H1 (cell line): ENCODE measurements around the gene ARL2. TPM values are rescaled to one million over a fixed set of nuclear protein-coding genes. Genes with fewer than 3 reads are reported as not detected.

Experiments
- CTCF ChIA-PET: fragments of 300-600 bp; sonication (Branson Sonifier 250); formaldehyde crosslinking; loops from one replicate; lab custom pipeline; 2021; ENCODE audit not compliant: partially characterized antibody; lab: Charles Lee
- POLR2A ChIA-PET: fragments of 300-600 bp; sonication (Branson Sonifier 250); formaldehyde crosslinking; loops from one replicate; lab custom pipeline; 2021; ENCODE audit warnings: inconsistent platforms; ENCODE audit not compliant: partially characterized antibody; lab: Charles Lee
- DNase-seq, 2 experiments: peaks; one replicate each; pipeline versions ENCODE4 v3.0.0 to v3.0.0-alpha.2; 2010 to 2022; ENCODE audit warnings: low spot score in 2 of 2, low read depth in 1 of 2, mixed read lengths in 1 of 2
- FAIRE-seq: peaks from 2 replicates; lab custom pipeline; 2011; peaks lifted over from hg19 to GRCh38; lab: Jason Lieb, UNC
- H2AFZ ChIP-seq: 2 replicates; pipeline ENCODE4 v1.8.1; 2012; ENCODE audit warnings: low read length, inconsistent platforms
- H2AK5ac ChIP-seq: 2 replicates; pipeline ENCODE4 v1.6.1; 2013; ENCODE audit warnings: low read depth, low read length
- H2BK120ac ChIP-seq: replicated peaks from 2 replicates; pipeline ENCODE3; 2013; ENCODE audit warnings: low read depth, low read length, inconsistent platforms
- H2BK12ac ChIP-seq: 2 replicates; pipeline ENCODE4 v1.6.1; 2013; ENCODE audit warnings: low read depth, low read length
- H2BK15ac ChIP-seq: 2 replicates; pipeline ENCODE4 v1.6.1; 2013; ENCODE audit warnings: low read length
- H2BK20ac ChIP-seq: 2 replicates; pipeline ENCODE4 v1.6.1; 2013; ENCODE audit warnings: low read length
- H2BK5ac ChIP-seq: 2 replicates; pipeline ENCODE4 v1.6.1; 2013; ENCODE audit warnings: low read depth, low read length
- H3K14ac ChIP-seq: 2 replicates; pipeline ENCODE4 v1.6.1; 2013; ENCODE audit warnings: inconsistent platforms; ENCODE audit not compliant: insufficient read length
- H3K18ac ChIP-seq: 2 replicates; pipeline ENCODE4 v1.6.1; 2013; ENCODE audit warnings: low read length; ENCODE audit errors: extremely low read depth
- H3K23ac ChIP-seq: 2 replicates; pipeline ENCODE4 v1.6.1; 2013; ENCODE audit warnings: inconsistent platforms; ENCODE audit not compliant: insufficient read length
- H3K23me2 ChIP-seq: 2 replicates; pipeline ENCODE4 v1.6.1; 2013; ENCODE audit warnings: low read depth, low read length
- H3K27ac ChIP-seq: 2 replicates; pipeline ENCODE4 v1.6.1; 2011; ENCODE audit warnings: low read depth, low read length, inconsistent platforms
- H3K27me3 ChIP-seq, 4 experiments: replicated peaks in 1 of 4; 1 replicate in 1 of 4; 2 replicates in 3 of 4; pipeline versions ENCODE4 v1.6.1 to v1.8.1; 2011 to 2013; ENCODE audit warnings: low read length in 3 of 4, mild to moderate bottlenecking in 3 of 4, inconsistent platforms in 2 of 4, mixed read lengths in 2 of 4, moderate library complexity in 1 of 4; ENCODE audit not compliant: control insufficient read depth in 3 of 4, insufficient read depth in 3 of 4; ENCODE audit errors: extremely low read depth in 1 of 4
- H3K36me3 ChIP-seq, 4 experiments: 2 replicates each; pipeline versions ENCODE4 v1.6.1 to v1.8.1; 2011 to 2013; ENCODE audit warnings: mild to moderate bottlenecking in 4 of 4, low read length in 3 of 4, moderate library complexity in 2 of 4, control low read depth in 1 of 4, inconsistent platforms in 1 of 4; ENCODE audit not compliant: insufficient read depth in 4 of 4, control insufficient read depth in 2 of 4
- H3K4ac ChIP-seq: replicated peaks from 2 replicates; pipeline ENCODE3; 2013; ENCODE audit warnings: low read length, low read depth, mixed read lengths, inconsistent platforms; ENCODE audit not compliant: insufficient read length
- H3K4me1 ChIP-seq, 4 experiments: replicated peaks in 1 of 4; 1 replicate in 1 of 4; 2 replicates in 3 of 4; pipeline versions ENCODE4 v1.6.1 to v1.8.1; 2011 to 2013; ENCODE audit warnings: low read length in 3 of 4, inconsistent platforms in 2 of 4, mixed read lengths in 1 of 4; ENCODE audit not compliant: insufficient read depth in 4 of 4, control insufficient read depth in 3 of 4
- H3K4me2 ChIP-seq, 2 experiments: 2 replicates each; pipeline versions ENCODE4 v1.6.1 to v1.8.1; 2011 to 2013; ENCODE audit warnings: low read depth in 2 of 2, low read length in 2 of 2, control low read depth in 1 of 2, inconsistent platforms in 1 of 2, mild to moderate bottlenecking in 1 of 2; ENCODE audit not compliant: insufficient read depth in 1 of 2
- H3K4me3 ChIP-seq, 4 experiments: fragments of 200-600, 300-600 bp in 1 of 4; sonication (generic), shearing (Covaris generic), sonication (Bioruptor Twin) in 1 of 4; 2 replicates each; pipeline versions ENCODE4 v1.5.1 to v1.8.1; 2011 to 2016; ENCODE audit warnings: low read length in 4 of 4, low read depth in 3 of 4, control low read depth in 2 of 4, inconsistent platforms in 2 of 4, mild to moderate bottlenecking in 2 of 4, mixed read lengths in 1 of 4, moderate library complexity in 1 of 4; ENCODE audit not compliant: insufficient read depth in 2 of 4; ENCODE audit errors: extremely low read depth in 1 of 4
- H3K56ac ChIP-seq: replicated peaks from 2 replicates; pipeline ENCODE3; 2013; ENCODE audit warnings: low read depth, mild to moderate bottlenecking, mixed read lengths, low read length, inconsistent platforms; ENCODE audit not compliant: insufficient read length
- H3K79me1 ChIP-seq: 2 replicates; pipeline ENCODE4 v1.6.1; 2013; ENCODE audit warnings: low read depth, low read length, control low read depth
- H3K79me2 ChIP-seq, 2 experiments: 2 replicates each; pipeline versions ENCODE4 v1.6.1 to v1.8.1; 2012 to 2013; ENCODE audit warnings: low read length in 2 of 2, mild to moderate bottlenecking in 2 of 2, inconsistent platforms in 1 of 2; ENCODE audit not compliant: insufficient read depth in 2 of 2, control insufficient read depth in 1 of 2
- H3K9ac ChIP-seq, 4 experiments: replicated peaks in 1 of 4; 1 replicate in 1 of 4; 2 replicates in 3 of 4; pipeline versions ENCODE4 v1.6.1 to v1.8.1; 2011 to 2013; ENCODE audit warnings: low read depth in 3 of 4, low read length in 3 of 4, control low read depth in 2 of 4, mild to moderate bottlenecking in 2 of 4, moderate library complexity in 2 of 4, inconsistent platforms in 1 of 4; ENCODE audit errors: extremely low read depth in 1 of 4
- H3K9me3 ChIP-seq, 2 experiments: 2 replicates each; pipeline versions ENCODE4 v1.6.1 to v1.8.1; 2012 to 2013; ENCODE audit warnings: mild to moderate bottlenecking in 2 of 2, moderate library complexity in 2 of 2, control low read depth in 1 of 2, inconsistent platforms in 1 of 2, low read depth in 1 of 2, low read length in 1 of 2, mixed read lengths in 1 of 2; ENCODE audit not compliant: insufficient read depth in 2 of 2
- H4K20me1 ChIP-seq, 2 experiments: replicated peaks in 1 of 2; 2 replicates each; pipeline versions ENCODE3 to v1.8.1; 2011 to 2013; ENCODE audit warnings: inconsistent platforms in 2 of 2, low read length in 2 of 2, mild to moderate bottlenecking in 1 of 2; ENCODE audit not compliant: insufficient read depth in 2 of 2, control insufficient read depth in 1 of 2
- H4K5ac ChIP-seq: 2 replicates; pipeline ENCODE4 v1.6.1; 2013; ENCODE audit warnings: low read length, low read depth, mixed read lengths, inconsistent platforms; ENCODE audit not compliant: insufficient read length
- H4K8ac ChIP-seq: 2 replicates; pipeline ENCODE4 v1.8.0; 2013; ENCODE audit warnings: mild to moderate bottlenecking, moderate library complexity, low read length, inconsistent platforms; ENCODE audit not compliant: insufficient read depth; ENCODE audit errors: extremely low read depth
- H4K91ac ChIP-seq: replicated peaks from 2 replicates; pipeline ENCODE3; 2013; ENCODE audit warnings: low read length, mixed read lengths, inconsistent platforms; ENCODE audit not compliant: insufficient read length
- KDM1A ChIP-seq: fragments of 200-600, 300-600 bp; sonication (generic); IDR thresholded peaks from 2 replicates; pipeline ENCODE4 v1.7.1; 2016; ENCODE audit warnings: mild to moderate bottlenecking, low read length, borderline replicate concordance
- WGBS, 2 experiments: shearing (Covaris generic) in 1 of 2; methylation state at CpG; one replicate each; pipeline versions ENCODE4 v1.1.6 to v1.1.7; 2013 to 2015; ENCODE audit warnings: low lambda C conversion rate in 2 of 2, mixed read lengths in 2 of 2, inconsistent platforms in 1 of 2, low coverage in 1 of 2, missing lambda C conversion rate in 1 of 2; ENCODE audit not compliant: insufficient replicate concordance in 2 of 2, insufficient coverage in 1 of 2, insufficient read length in 1 of 2; ENCODE audit errors: extremely low coverage in 1 of 2, missing lambda C conversion rate in 1 of 2; 5-methylcytosine and 5-hydroxymethylcytosine counted together
- microRNA-seq, 2 experiments: library from miRNA; unstranded; fragments of <30 nt; microRNA quantifications; one replicate each; pipeline versions ENCODE4 to v1.2.0, GENCODE V29; 2016 to 2020; ENCODE audit warnings: borderline microRNAs expressed in 2 of 2, borderline number of aligned reads in 2 of 2, borderline replicate concordance in 1 of 2
- polyA plus RNA-seq, 7 experiments: library from polyadenylated mRNA; depleted of rRNA in 3 of 7; stranded (reverse) in 5 of 7; unstranded in 2 of 7; fragments of >200 nt in 5 of 7; fragments of 200-250 nt in 2 of 7; gene quantifications; 1 replicate in 5 of 7; 2 replicates in 1 of 7; 4 replicates in 1 of 7; pipeline versions ENCODE4 v1.2.1 to v1.2.3, GENCODE V29; 2011 to 2013; ENCODE audit warnings: missing spikeins in 2 of 7, mixed read lengths in 2 of 7
- small RNA-seq: library from polyadenylated mRNA; stranded (forward); fragments of <200 nt; extraction: miRNeasy Mini kit (QIAGEN cat#:217004); gene quantifications from one replicate; pipeline ENCODE3, GENCODE V24; 2013; ENCODE audit not compliant: insufficient read depth
- total RNA-seq: library from RNA; stranded (reverse); fragmentation: NEBNext Ultra II Directional; extraction: Animal tissue kit (Norgen Biotek cat#: 25700); gene quantifications from 2 replicates; pipeline ENCODE4 v1.2.1, GENCODE V29; 2021

Gene ARL2
- total and polyA plus RNA-seq, 2 of the 8 experiments (the other 6 are each of a cell fraction or from before 2014, with no cell fraction given): 186 to 535 TPM

DNA sequence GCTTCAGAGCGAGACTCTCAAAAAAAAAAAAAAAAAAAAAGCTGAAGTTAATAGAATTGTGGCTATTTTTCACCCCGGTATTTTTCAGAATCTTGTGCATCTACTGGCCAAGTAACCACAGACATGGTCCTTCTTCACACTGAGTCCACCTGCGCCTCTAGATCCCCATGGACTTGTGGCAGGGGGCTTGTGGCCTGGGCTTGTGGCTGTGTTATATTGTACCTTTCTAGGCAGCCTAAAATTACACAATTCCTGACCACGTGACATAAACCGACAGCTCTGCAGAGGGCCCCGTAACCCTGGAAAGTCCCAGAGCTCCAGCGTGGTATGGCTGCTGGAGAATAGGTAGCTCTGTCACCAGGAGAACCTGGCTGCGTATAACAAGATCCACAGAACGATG lies 55.3 kb downstream of the ARL2 start:
- Histone ChIP-seq H3K9me3 (no peaks in the 10 kb centered on the region), H3K23me2 (no peaks in the 10 kb centered on the region), H3K14ac (no peak overlapping the region), H2AFZ (no peak overlapping the region), H3K4ac (no peak overlapping the region), H3K36me3 (no peaks in the 10 kb centered on the region), H4K8ac (no peak overlapping the region), H3K18ac (no peak overlapping the region), H2BK12ac (no peak overlapping the region), H3K9ac (no peak overlapping the region), H3K4me3 (no peak overlapping the region), H4K91ac (no peak overlapping the region), H3K4me1 (peaks cover 5 to 23% (median 17%) of the 10 kb centered on the region in 4 experiments), H3K79me2 (no peaks in the 10 kb centered on the region), H2BK120ac (no peak overlapping the region), H2BK5ac (no peak overlapping the region), H3K27me3 (no peaks in the 10 kb centered on the region), H2BK20ac (no peak overlapping the region), H4K20me1 (no peaks in the 10 kb centered on the region), H3K79me1 (no peaks in the 10 kb centered on the region; the same call in 1 of the 2 replicates), H4K5ac (no peak overlapping the region), H2AK5ac (no peak overlapping the region), H3K4me2 (no peak overlapping the region), H3K23ac (no peak overlapping the region), H2BK15ac (no peak overlapping the region), H3K27ac (no peak overlapping the region), H3K56ac (no peak overlapping the region)
- WGBS, 2 experiments: 81% methylated on average over 9 of the region's 9 CpGs; no CpG with 5 or more reads in 1 of the 2 experiments
- CTCF ChIA-PET: interaction anchor here (1.2 to 1.9 kb wide), 4 partner anchors 10 to 41 kb away, joined by 3 to 4 read pairs (median 3); no protein-coding TSS in a partner anchor
- POLR2A ChIA-PET: interaction anchor here (0.7 to 21.6 kb wide), 8 partner anchors 8 to 55 kb away, joined by 3 to 230 read pairs (median 4); partner anchors contain the start of genes ARL2, SAC3D1, VPS51 and ZNHIT2
- FAIRE-seq (no peak), DNase-seq (no peak)
- no peak for TF ChIP-seq KDM1A

Small RNAs within 50 kb of the gene (microRNA-seq; reads per million reads assigned to microRNA genes)
- 0 to 0.46 reads per million in 2 experiments for gene MIR6879

Small RNAs within 50 kb of the gene (small RNA-seq; reads per million reads assigned to genes)
- gene MIR6879 (not detected), gene SNX15 (not detected)

Other genes with a start within 250 kb of the ARL2 start
- 353 and 365 TPM in 2 replicates for gene SF1, start 235.6 kb upstream of the ARL2 start, total RNA-seq
- gene SF1, start 235.6 kb upstream of the ARL2 start, polyA plus RNA-seq (2011; rRNA removed): 72.7 and 110 TPM in 2 replicates
- 20.7 and 24.0 TPM in 2 replicates for gene MAP4K2, start 210.9 kb upstream of the ARL2 start, total RNA-seq
- gene MAP4K2, start 210.9 kb upstream of the ARL2 start, polyA plus RNA-seq (2011; rRNA removed): 20.1 and 25.3 TPM in 2 replicates
- 56.3 and 56.9 TPM in 2 replicates for gene MEN1, start 203.6 kb upstream of the ARL2 start, total RNA-seq
- gene MEN1, start 203.6 kb upstream of the ARL2 start, polyA plus RNA-seq (2011; rRNA removed): 47.2 and 78.5 TPM in 2 replicates
- gene CDC42BPG, start 169.5 kb upstream of the ARL2 start, total RNA-seq: 10.6 and 12.3 TPM in 2 replicates
- 3.7 and 6.7 TPM in 2 replicates for gene CDC42BPG, start 169.5 kb upstream of the ARL2 start, polyA plus RNA-seq (2011; rRNA removed)
- gene EHD1, start 135.5 kb upstream of the ARL2 start, total RNA-seq: 36.9 and 42.9 TPM in 2 replicates
- 31.5 and 54.0 TPM in 2 replicates for gene EHD1, start 135.5 kb upstream of the ARL2 start, polyA plus RNA-seq (2011; rRNA removed)
- 20.9 and 22.1 TPM in 2 replicates for gene ATG2A, start 97.0 kb upstream of the ARL2 start, total RNA-seq
- 12.1 and 19.8 TPM in 2 replicates for gene ATG2A, start 97.0 kb upstream of the ARL2 start, polyA plus RNA-seq (2011; rRNA removed)
- gene PPP2R5B, start 89.5 kb upstream of the ARL2 start, total RNA-seq: 5.1 and 5.8 TPM in 2 replicates
- gene PPP2R5B, start 89.5 kb upstream of the ARL2 start, polyA plus RNA-seq (2011; rRNA removed): 4.9 and 6.3 TPM in 2 replicates
- gene GPHA2, start 78.3 kb upstream of the ARL2 start, total RNA-seq: 0.97 and 1.5 TPM in 2 replicates
- gene GPHA2, start 78.3 kb upstream of the ARL2 start, polyA plus RNA-seq (2011; rRNA removed): 4.4 and 5.4 TPM in 2 replicates
- not detected in 2 replicates for gene MAJIN, start 42.1 kb upstream of the ARL2 start, total RNA-seq
- gene MAJIN, start 42.1 kb upstream of the ARL2 start, polyA plus RNA-seq (2011; rRNA removed): not detected in 2 replicates
- gene BATF2, start 17.2 kb upstream of the ARL2 start, total RNA-seq: 1.4 and 2.0 TPM in 2 replicates
- 3.1 and 4.6 TPM in 2 replicates for gene BATF2, start 17.2 kb upstream of the ARL2 start, polyA plus RNA-seq (2011; rRNA removed)
- 18.3 and 19.6 TPM in 2 replicates for gene SNX15, start 13.3 kb downstream of the ARL2 start, total RNA-seq
- gene SNX15, start 13.3 kb downstream of the ARL2 start, polyA plus RNA-seq (2011; rRNA removed): 13.0 and 20.2 TPM in 2 replicates
- 19.4 and 23.3 TPM in 2 replicates for gene SAC3D1, start 27.1 kb downstream of the ARL2 start, total RNA-seq
- gene SAC3D1, start 27.1 kb downstream of the ARL2 start, polyA plus RNA-seq (2011; rRNA removed): 25.8 and 41.3 TPM in 2 replicates
- gene NAALADL1, start 44.4 kb downstream of the ARL2 start, total RNA-seq: 7.5 and 8.1 TPM in 2 replicates
- gene NAALADL1, start 44.4 kb downstream of the ARL2 start, polyA plus RNA-seq (2011; rRNA removed): 9.9 and 12.6 TPM in 2 replicates
- gene CDCA5, start 69.9 kb downstream of the ARL2 start, total RNA-seq: 87.0 and 90.0 TPM in 2 replicates
- 39.2 and 53.7 TPM in 2 replicates for gene CDCA5, start 69.9 kb downstream of the ARL2 start, polyA plus RNA-seq (2011; rRNA removed)
- 21.4 and 21.5 TPM in 2 replicates for gene ZFPL1, start 70.1 kb downstream of the ARL2 start, total RNA-seq
- gene ZFPL1, start 70.1 kb downstream of the ARL2 start, polyA plus RNA-seq (2011; rRNA removed): 76.8 and 103 TPM in 2 replicates
- gene VPS51, start 82.1 kb downstream of the ARL2 start, total RNA-seq: 97.4 and 108 TPM in 2 replicates
- 142 and 193 TPM in 2 replicates for gene VPS51, start 82.1 kb downstream of the ARL2 start, polyA plus RNA-seq (2011; rRNA removed)
- gene TM7SF2, start 97.7 kb downstream of the ARL2 start, total RNA-seq: 40.1 and 42.4 TPM in 2 replicates
- gene TM7SF2, start 97.7 kb downstream of the ARL2 start, polyA plus RNA-seq (2011; rRNA removed): 96.0 and 141 TPM in 2 replicates
- gene ZNHIT2, start 103.5 kb downstream of the ARL2 start, total RNA-seq: 13.0 and 14.8 TPM in 2 replicates
- gene ZNHIT2, start 103.5 kb downstream of the ARL2 start, polyA plus RNA-seq (2011; rRNA removed): 16.1 and 23.4 TPM in 2 replicates
- 860 and 896 TPM in 2 replicates for gene FAU, start 108.0 kb downstream of the ARL2 start, total RNA-seq
- 826 and 846 TPM in 2 replicates for gene FAU, start 108.0 kb downstream of the ARL2 start, polyA plus RNA-seq (2011; rRNA removed)
- 54.0 and 55.3 TPM in 2 replicates for gene MRPL49, start 108.2 kb downstream of the ARL2 start, total RNA-seq
- 77.8 and 84.8 TPM in 2 replicates for gene MRPL49, start 108.2 kb downstream of the ARL2 start, polyA plus RNA-seq (2011; rRNA removed)
- 29.4 and 34.0 TPM in 2 replicates for gene SYVN1, start 120.4 kb downstream of the ARL2 start, total RNA-seq
- gene SYVN1, start 120.4 kb downstream of the ARL2 start, polyA plus RNA-seq (2011; rRNA removed): 27.8 and 37.5 TPM in 2 replicates
- gene SPDYC, start 156.1 kb downstream of the ARL2 start, total RNA-seq: not detected in 2 replicates
- 0.15 and 0.31 TPM in 2 replicates for gene SPDYC, start 156.1 kb downstream of the ARL2 start, polyA plus RNA-seq (2011; rRNA removed)
- 194 and 200 TPM in 2 replicates for gene CAPN1, start 167.8 kb downstream of the ARL2 start, total RNA-seq
- gene CAPN1, start 167.8 kb downstream of the ARL2 start, polyA plus RNA-seq (2011; rRNA removed): 233 and 337 TPM in 2 replicates
- 31.2 and 34.6 TPM in 2 replicates for gene POLA2, start 247.8 kb downstream of the ARL2 start, total RNA-seq
- gene POLA2, start 247.8 kb downstream of the ARL2 start, polyA plus RNA-seq (2011; rRNA removed): 48.1 and 55.9 TPM in 2 replicates